22Rv1 (cell line): ENCODE results near the gene TBC1D5.

Experiments used
- H3K27ac ChIP-seq: fragments of 450-650 bp; 2 replicates; pipeline ENCODE4 v1.5.1; 2017
- ZFX ChIP-seq: fragments of 450-650 bp; IDR thresholded peaks from 2 replicates; pipeline ENCODE4 v1.6.1; 2017; ENCODE audit warnings: antibody characterized with exemption, borderline replicate concordance
- TF ChIP-seq, protein P1 (sequence below): fragments of 450-650 bp; IDR thresholded peaks from 2 replicates; pipeline ENCODE4 v1.5.1; 2017; ENCODE audit warnings: mild to moderate bottlenecking

Gene TBC1D5

DNA sequence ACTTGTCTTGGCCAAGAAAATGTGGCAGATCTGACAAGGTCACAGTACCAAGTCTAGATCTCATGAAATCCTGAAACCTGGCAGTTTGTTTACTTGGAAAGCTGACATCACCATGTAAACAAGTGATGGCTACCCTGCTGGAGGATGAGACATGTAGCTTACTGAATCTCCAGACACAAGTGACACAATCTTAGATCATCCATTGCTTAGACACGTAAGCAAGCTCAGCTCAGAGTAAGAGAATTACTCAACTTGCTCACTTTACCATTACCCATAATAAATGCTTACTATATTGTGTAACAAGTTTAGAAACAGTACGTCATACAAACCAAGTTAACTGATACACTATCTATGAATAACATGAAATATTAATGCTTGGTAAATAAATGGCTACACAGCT, 263.8 kb downstream of the TBC1D5 start:
- H3K27ac ChIP-seq = peak overlapping the region; percentile 26
- TF ChIP-seq, protein P1, sequence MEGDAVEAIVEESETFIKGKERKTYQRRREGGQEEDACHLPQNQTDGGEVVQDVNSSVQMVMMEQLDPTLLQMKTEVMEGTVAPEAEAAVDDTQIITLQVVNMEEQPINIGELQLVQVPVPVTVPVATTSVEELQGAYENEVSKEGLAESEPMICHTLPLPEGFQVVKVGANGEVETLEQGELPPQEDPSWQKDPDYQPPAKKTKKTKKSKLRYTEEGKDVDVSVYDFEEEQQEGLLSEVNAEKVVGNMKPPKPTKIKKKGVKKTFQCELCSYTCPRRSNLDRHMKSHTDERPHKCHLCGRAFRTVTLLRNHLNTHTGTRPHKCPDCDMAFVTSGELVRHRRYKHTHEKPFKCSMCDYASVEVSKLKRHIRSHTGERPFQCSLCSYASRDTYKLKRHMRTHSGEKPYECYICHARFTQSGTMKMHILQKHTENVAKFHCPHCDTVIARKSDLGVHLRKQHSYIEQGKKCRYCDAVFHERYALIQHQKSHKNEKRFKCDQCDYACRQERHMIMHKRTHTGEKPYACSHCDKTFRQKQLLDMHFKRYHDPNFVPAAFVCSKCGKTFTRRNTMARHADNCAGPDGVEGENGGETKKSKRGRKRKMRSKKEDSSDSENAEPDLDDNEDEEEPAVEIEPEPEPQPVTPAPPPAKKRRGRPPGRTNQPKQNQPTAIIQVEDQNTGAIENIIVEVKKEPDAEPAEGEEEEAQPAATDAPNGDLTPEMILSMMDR = no peak
- TF ChIP-seq ZFX = no peak

DNA sequence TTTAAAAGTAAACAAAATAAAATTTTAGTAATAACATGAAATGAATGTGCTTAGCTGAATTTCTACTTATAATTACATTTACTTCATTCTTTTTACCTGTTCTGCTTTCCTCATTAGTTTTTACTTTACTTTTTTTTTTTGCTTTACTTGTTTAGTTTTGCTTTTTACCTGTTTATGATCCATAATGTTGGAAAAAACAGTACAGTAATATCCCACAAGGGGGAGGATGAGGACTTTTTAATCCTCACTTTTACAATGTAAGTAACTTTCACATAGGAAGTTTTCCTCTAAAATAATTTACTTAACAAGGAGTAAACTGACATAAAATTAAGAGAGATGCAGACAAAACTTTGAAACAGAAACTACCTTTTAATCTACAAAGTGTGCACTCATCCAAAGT, 268.7 kb downstream of the TBC1D5 start:
- TF ChIP-seq ZFX = no peak
- TF ChIP-seq, protein P1 = peak; percentile 19; the same call in 1 of the 2 replicates
- H3K27ac ChIP-seq = no peak overlapping the region

DNA sequence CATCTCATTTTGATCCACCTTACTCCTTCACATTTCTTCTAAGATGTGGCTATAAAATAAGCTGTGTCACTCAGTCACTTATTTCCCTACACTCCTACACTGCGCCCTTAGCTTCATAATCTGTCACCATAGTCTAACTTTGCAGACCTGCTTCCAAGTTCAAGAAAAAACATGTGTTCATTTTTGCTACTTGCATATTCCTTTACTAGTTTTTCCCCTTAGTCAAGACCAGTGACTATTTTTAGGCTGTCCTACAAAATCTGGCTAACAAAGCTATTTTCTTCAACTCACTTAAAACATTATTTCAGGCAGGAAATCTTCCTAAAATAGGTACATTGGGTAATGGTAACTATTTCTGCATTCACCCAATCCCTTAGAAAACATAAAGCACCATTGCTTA, 272.5 kb downstream of the TBC1D5 start:
- TF ChIP-seq, protein P1 = no peak
- no peak for TF ChIP-seq ZFX

DNA sequence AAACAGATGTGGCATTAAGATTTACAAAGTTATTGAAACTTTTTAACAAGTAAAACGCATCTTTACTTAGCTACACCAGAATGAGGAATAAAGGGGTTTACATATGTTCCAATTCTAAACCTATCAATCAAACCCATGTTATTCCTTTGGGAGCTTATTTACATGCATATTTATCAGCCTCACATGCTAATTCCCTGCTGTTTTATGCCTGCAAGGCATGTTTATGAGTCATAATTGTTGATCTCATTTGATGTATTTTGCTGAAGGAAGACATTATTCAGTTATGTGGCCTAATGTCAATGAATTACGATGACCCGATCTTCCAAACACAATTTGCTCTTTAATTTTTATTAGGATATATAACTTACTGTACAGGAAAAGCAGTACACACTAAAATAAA, 272.9 kb downstream of the TBC1D5 start:
- no peak for TF ChIP-seq ZFX
- TF ChIP-seq, protein P1 = no peak
- H3K27ac ChIP-seq = no peak overlapping the region

More for the DNA sequence above, 272.5 kb downstream of the TBC1D5 start:
- H3K27ac ChIP-seq = no peak overlapping the region

DNA sequence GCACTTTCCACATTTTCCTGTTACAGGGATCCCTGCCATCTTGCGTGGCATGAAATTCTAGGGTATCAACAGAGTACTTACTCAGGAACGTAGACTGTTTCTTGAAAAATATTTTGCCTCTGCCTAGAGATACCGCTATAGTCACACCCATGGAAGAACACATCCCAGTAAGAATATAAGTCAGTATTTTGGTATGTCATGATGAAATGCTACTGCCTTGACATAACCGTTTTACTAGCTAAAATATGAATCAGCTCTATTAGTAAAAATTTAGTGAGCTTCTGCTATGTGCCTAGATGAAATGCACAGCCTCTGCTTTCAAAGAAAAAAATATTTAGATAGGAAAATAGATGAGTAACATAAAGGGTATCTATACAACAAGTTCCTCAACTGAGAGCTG, 276.4 kb downstream of the TBC1D5 start:
- TF ChIP-seq, protein P1 = no peak
- no peak for TF ChIP-seq ZFX
- no peak overlapping the region for H3K27ac ChIP-seq

DNA sequence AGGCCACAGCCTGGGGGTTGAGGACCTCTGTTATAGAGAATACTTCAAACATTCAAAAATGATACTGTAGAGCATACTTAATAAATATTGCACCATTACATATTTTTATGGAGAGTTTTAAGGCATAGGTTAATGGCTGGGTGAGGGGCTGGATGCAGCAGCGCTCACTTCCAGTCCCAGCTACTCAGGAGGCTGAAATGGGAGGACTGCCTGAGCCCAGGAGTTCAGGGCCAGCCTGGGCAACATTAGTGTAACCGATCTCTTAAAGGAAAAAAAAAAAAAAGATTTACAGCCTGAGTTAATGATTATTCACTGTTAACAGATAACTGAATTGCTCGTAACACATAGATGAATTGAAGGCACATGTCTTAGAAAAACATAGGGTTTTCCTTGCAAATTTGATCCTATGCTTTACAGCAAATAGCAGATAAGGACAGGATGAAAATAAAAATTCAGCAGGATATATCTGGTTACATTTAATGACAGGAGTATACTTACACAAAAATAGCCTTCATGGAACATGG, 282.9 kb downstream of the TBC1D5 start:
- TF ChIP-seq, protein P1 = no peak
- TF ChIP-seq ZFX = no peak
- no peak overlapping the region for H3K27ac ChIP-seq

DNA sequence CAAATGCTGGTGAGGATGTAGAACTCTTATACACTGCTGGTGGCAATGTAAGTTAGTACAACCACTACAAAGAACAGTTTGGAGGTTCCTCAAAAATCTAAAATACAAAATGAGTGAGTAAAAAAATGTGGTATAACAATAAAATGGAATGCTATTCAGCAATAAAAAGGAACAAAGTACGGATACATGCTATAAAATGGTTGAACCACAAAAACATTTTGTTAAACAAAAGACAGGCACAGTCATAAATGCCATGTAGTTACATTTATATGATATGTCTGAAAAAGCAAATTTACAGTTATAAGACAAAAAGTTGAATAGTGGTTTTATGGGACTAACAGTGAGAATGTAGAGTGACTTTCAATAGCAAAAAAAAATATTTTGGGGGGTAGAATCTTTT, 285.8 kb downstream of the TBC1D5 start:
- TF ChIP-seq ZFX = no peak
- TF ChIP-seq, protein P1 = no peak

More for the DNA sequence above, 285.8 kb downstream of the TBC1D5 start:
- no peak overlapping the region for H3K27ac ChIP-seq
